Activated CD4-positive, alpha-beta T cell treated with anti-CD3 and anti-CD28 coated beads for 24 hours (primary cell): Measurements from ENCODE around the gene RAD9B.
"Not testable (repeated sequence)": the region's sequence is repeated elsewhere in the genome, so short reads cannot be mapped to it uniquely, and the experiment has no call there.

ENCODE experiments used
- DNase-seq, 2 donors: peaks; one replicate each; pipeline ENCODE4 v3.0.0-alpha.2; 2020; ENCODE audit warnings: low read depth in 2 of 2

RAD9B gene

DNA sequence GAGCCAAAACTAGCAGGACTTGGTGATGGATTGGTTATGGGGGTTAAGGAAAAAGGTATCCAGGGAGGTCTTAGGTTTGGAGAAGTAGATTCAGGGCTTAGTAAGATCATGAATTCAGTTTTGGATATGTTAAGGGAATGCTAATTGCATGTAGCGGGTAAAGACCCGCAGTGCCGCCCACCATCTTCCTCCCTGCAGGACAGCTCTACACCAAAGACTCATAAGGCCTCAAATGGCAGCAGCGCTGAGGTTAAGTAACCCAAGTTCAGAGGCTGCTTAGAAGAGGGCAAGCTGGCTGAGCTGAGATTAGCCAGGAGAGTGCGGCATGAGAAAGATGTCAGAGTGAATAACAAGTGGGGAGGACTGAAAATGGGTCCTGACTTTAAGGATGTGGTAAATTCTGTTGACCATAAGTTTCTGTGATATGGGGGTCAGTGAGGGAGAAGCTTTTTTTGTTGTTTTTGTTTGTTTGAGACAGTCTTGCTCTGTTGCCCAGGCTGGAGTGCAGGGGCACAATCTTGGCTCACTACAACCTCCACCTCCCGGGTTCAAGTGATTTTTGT lies 26.2 kb downstream of the RAD9B start:
- DNase-seq = no peak

DNA sequence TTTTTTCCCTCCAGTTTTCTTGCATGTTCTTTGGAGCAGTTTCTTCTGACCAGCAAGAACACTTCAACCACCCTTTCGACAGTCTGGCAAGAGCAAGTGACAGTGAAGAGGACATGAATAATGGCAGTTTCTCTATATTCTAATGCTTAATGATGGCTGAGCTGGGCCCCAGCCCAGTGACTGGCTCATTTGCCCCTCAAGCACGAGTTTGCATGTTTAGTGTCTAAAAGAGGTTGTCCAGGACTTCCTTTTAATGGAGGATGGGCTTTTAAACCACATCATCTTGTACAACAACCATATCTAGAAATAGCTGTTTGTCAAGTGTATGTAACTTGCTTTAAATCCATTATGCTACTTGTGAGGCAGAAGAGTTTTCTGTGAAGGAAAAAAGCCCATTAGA lies 28.4 kb downstream of the RAD9B start:
- DNase-seq = no peak

- DNase-seq = no peak
Observed at GRCh38 chr12:110531741-110532333, 29.7 kb downstream of the RAD9B start.

DNA sequence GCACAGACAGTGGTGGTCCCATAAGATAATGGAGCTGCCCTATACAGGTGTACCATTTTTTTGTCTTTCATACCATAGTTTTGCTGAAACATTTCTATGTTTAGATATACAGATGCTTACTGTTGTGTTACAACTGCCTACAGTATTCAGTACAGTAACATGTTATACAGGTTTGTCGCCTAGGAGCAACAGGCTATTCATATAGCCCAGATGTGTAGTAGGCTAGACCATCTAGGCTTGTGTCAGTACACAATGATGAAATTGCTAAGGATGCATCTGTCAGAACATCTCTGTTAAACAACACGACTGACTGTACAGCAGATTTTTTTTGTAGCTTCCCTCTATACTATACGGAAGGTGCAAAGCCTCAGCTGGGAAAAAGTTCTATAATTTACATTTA lies 30.5 kb downstream of the RAD9B start:
- DNase-seq = no peak

GRCh38 chr12:110533607-110534006 lies 31.5 kb downstream of the RAD9B start:
- no peak for DNase-seq

DNA sequence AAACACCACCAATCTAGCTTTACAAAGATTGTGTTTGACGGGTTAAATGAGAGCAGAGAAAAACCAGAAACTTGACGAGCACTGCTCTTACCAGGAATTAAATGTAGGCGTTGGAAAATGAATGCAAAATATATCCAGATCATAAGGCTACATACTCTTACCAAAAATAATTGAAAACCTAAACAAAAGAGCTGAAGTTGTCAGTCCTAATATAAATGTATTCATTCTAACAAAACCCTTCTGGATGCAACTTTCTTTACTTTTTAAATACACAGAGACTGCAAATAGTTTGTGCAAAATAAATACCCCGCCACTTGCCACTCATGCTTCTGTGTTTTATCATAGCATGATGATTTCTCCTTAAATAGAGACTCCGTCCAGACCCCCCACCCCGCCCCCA lies 32.7 kb downstream of the RAD9B start:
- DNase-seq = no peak

- no peak for DNase-seq
Observed at GRCh38 chr12:110536834-110537604, 34.9 kb downstream of the RAD9B start.

DNA sequence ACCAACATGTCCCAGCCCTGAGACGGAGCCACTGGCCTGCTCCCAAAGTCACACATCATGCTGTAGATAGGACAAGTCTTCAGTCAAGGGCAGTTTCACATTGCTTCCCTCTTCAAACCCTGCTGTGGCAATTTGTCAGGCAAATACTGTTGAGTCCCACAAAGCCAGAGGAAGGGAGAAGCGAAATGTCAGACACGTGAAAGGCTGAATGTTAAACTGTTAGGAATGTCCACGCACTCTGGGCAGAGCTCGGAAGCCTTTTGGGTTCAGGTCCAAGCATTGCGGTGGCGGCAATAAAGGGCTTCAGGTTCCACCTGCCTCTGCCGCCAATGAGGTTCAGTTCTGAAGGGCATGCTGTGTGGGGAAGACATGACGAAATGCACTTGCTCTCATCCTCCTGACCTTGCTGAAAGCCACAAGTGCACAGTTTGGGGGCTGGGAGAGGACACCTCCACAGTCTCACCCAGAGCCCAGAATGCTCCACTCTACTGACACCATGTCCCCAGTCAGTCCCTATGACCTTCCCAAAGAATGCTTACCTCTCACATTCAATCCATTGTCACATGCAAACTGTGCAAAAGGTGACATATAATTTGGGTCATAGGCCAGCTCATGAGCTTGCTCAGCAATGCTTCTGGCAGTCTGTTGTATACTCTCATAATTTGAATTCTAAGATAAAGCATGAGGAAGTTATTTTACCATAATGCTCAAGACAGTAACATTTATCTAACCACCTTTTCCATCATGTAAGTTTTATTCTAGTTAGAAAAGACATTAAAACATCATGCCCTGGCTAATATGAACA lies 35.7 kb downstream of the RAD9B start:
- no peak for DNase-seq

DNA sequence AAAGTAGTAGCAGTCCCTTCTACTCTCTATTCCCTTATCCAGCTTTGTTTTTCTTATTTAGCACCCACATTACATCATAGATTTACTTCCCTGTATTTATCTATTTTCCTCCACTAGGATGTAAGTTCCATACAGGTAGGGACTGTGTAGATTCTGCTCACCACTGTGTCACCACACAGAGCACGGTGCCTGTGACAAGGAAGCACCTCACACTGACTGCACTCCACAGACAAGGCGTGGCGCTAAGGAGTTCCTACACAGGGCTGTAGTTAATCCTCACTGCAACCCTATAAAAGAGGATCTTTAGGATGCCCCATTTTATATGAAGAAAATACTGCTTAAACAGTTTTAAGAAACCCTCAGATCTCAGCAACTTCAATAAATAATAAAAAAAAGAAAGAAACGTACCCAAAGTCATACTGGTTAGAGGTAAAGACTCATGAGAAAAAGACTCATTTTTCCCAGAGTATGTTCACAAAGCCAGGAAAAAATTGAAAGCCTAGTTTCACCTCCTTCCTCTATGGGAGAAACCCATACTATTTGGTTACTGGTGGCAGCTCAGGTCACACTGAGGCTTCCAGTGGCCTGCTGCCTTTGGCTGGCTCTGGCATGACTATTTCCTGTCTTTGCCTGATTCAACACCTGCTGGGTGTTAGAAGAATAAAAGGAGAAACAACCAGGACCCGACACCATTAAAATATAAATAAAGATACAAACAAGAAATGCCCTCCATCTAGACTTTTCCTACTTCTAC lies 36.9 kb downstream of the RAD9B start:
- no peak for DNase-seq

- no peak for DNase-seq
Observed at GRCh38 chr12:110540048-110540447, 37.9 kb downstream of the RAD9B start.

DNA sequence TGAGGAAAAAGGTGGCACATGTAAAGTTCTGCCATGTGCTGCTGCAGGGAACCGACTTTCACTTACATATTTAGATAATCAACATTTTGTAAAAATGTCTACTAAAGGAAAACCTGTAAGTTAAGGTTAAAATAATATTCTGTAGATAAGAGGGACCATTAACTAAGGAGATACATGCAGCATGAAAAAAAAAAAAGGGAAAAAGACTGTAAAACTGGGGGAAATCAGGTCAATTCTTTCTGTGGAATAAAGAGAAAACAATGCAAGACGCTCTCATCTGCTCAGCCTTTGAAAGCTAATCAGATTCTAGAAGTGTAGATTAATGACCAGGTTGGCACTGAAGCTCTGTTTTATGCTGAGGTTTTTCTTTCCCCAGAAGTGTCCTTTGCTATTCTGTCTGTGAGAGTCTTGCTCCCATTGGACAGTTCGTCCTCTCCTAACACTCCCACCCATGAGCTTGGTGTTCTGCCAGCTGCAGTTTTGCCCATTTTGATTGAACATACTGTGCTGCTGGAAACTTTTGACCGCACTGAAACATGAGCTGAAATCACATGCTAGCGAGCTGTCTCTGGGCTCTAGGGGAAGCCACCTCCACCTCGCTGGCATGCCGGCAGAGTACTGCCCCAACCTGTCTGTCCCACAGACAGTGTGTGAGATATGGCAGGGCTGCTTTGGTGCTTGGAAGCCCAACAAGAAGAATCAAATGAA lies 41.3 kb downstream of the RAD9B start:
- DNase-seq = no peak

DNA sequence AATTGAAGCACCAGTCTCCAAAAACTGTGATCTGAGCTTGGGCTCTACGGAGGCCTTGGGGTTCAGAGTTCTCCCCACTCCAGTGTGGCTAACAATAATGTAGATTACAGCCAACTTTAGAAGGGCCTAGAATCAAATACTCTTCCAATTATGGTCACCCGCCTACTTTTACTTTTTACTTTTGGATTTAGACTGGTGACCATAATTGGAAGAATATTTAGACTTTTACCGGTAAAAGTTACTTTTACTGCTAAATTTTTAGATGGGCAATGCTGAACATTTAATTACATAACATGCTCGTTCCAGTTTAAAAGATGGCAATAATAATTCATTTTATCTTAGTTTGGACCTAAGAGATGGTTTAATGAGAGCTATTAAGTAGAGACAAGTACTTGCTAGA lies 41.8 kb downstream of the RAD9B start:
- DNase-seq = no peak

- DNase-seq = not testable (repeated sequence)
Observed at GRCh38 chr12:110545259-110545658, 43.1 kb downstream of the RAD9B start.

DNA sequence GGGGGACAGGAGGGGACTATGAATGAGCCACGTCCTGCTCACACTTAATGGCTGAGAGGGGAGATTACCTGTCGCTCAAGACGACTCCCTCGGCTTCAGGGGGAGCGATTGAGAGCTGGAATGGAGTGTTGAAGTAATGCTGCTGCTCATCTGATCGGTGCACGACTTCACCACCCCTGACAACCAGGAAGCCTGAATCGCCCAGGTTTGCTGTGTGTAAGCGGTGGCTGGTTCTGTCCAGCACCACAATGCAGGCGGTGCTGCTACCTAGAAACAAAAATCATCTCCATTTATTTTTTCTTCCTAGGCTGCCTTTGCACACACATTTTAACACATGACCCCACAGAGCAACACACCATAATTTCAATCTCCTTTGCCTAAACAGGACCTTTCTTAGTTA lies 43.7 kb downstream of the RAD9B start:
- no peak for DNase-seq

- no peak for DNase-seq
Observed at GRCh38 chr12:110546339-110546738, 44.2 kb downstream of the RAD9B start.

GRCh38 chr12:110547090-110547489 lies 45.0 kb downstream of the RAD9B start:
- DNase-seq = no peak

DNA sequence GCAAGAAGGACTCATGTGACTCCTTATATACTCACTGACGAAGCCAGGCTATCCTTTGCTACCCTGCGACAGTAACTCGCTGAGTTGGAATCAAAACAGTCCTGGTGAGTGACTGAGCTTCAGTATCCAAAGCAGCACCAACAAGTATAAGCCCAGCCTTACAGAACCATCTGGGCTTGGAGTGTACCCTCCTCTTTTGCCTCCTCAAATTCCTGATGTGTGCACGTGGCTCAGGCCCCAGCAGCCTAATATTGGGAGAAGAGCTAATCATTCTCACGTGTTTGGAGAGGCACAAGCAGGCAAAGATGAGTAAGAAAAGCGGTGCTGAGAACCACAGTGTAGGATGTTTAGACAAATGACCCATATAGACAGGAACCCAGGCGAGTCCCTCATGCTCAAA lies 46.5 kb downstream of the RAD9B start:
- DNase-seq = no peak

DNA sequence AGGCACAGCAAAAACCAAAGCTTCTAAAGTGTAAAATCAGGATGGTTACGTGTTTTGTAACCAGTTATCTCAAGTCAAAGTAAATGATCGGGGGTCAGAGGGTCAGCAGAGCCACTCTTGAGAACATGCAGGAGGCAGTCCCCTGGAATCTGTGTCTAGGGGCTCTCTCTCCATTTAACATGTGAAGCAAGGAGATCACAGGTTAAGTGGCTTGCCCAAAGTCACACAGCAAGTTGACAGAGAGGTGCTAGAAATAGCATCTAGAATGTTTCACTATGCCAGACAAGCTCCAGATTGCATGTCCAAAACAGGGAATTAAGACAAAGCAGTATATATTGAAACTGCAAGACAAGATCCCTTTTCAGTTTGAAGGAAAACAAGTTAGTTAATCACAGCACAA lies 47.6 kb downstream of the RAD9B start:
- DNase-seq = no peak

GRCh38 chr12:110550981-110551380 lies 48.9 kb downstream of the RAD9B start:
- no peak for DNase-seq
